Upper lobe of left lung (tissue), 6 donors: ENCODE measurements around the gene SNED1. TPM values are rescaled to one million over a fixed set of nuclear protein-coding genes. Genes with fewer than 3 reads are reported as not detected.

Experiments
- ATAC-seq, 2 donors: fragments of 200-7000 bp; cut with Tn5 transposase; one replicate each; pipeline ENCODE4 v1.9.1; 2022; ENCODE audit warnings: mild to moderate bottlenecking in 2 of 2, moderate library complexity in 2 of 2; ENCODE audit not compliant: low FRiP score in 2 of 2
- DNase-seq, 2 donors: peaks; one replicate each; pipeline ENCODE4 v3.0.0-alpha.2; 2019 to 2020
- H3K27ac ChIP-seq, 4 donors: fragments of 200-600 bp; sonication (generic); one replicate each; pipeline ENCODE4 v1.5.1; 2016 to 2019
- H3K27me3 ChIP-seq, 4 donors: fragments of 200-600 bp; sonication (generic); one replicate each; pipeline ENCODE4 v1.5.1; 2017 to 2019
- H3K36me3 ChIP-seq, 4 donors: fragments of 200-600 bp; sonication (generic); one replicate each; pipeline ENCODE4 v1.5.1; 2016 to 2019
- H3K4me1 ChIP-seq, 4 donors: fragments of 200-600 bp; sonication (generic); one replicate each; pipeline ENCODE4 v1.5.1; 2018 to 2019
- H3K4me3 ChIP-seq, 4 donors: fragments of 200-600 bp; sonication (generic); one replicate each; pipeline ENCODE4 v1.5.1; 2017 to 2019; ENCODE audit warnings: mild to moderate bottlenecking in 2 of 4, moderate library complexity in 1 of 4
- H3K9me3 ChIP-seq, 4 donors: fragments of 200-600 bp; sonication (generic); one replicate each; pipeline ENCODE4 v1.5.1; 2018 to 2019
- CTCF ChIP-seq, 6 experiments: fragments of 450-650 bp in 4 of 6; fragments of 200-600 bp in 2 of 6; sonication (generic) in 2 of 6; IDR thresholded peaks; one replicate each; pipeline ENCODE4 v1.5.1; 2016 to 2019; ENCODE audit warnings: antibody characterized with exemption in 6 of 6
- EP300 ChIP-seq, 4 donors: sonication (generic); formaldehyde crosslinking; IDR thresholded peaks; one replicate each; pipeline ENCODE4 v1.5.1; 2017; ENCODE audit warnings: antibody characterized with exemption in 4 of 4, control low read depth in 2 of 4
- POLR2A ChIP-seq, 4 donors: fragments of 450-650 bp; IDR thresholded peaks; one replicate each; pipeline ENCODE4 v1.5.1; 2016 to 2017; ENCODE audit warnings: antibody characterized with exemption in 4 of 4, mild to moderate bottlenecking in 2 of 4
- POLR2AphosphoS5 ChIP-seq, 2 donors: sonication (generic); formaldehyde crosslinking; IDR thresholded peaks; one replicate each; pipeline ENCODE4 v1.5.1; 2017; ENCODE audit warnings: antibody characterized with exemption in 2 of 2
- WGBS, 2 donors: methylation state at CpG; one replicate each; pipeline ENCODE4 v1.1.5; 2017 to 2018; 5-methylcytosine and 5-hydroxymethylcytosine counted together
- total RNA-seq, 6 donors: library from RNA; depleted of rRNA in 4 of 6; stranded (reverse); fragments of >200 nt in 4 of 6; gene quantifications; one replicate each; pipeline versions ENCODE4 v1.1.0 to v1.2.1, GENCODE V29; 2016 to 2021
- donor health status: DM: no; HTN: no; CAD: no; lungs with moderate emphysema.
- donor health status: DM: no; HTN: yes; CAD: no; lungs with severe emphysema.

Gene SNED1
- total RNA-seq, 6 donors from 2014 or later: 26.0 to 189 (median 38.9) TPM

- H3K36me3 ChIP-seq: no peaks in the 10 kb centered on the region
- H3K9me3 ChIP-seq: no peaks in the 10 kb centered on the region
- no peaks in the 10 kb centered on the region for H3K27me3 ChIP-seq
- no peak overlapping the region for H3K4me3 ChIP-seq
- ATAC-seq (no peak), DNase-seq (no peak)
- H3K4me1 ChIP-seq: peaks cover 14 to 51% (median 26%) of the 10 kb centered on the region in 4 donors
- H3K27ac ChIP-seq: no peak overlapping the region
- TF ChIP-seq POLR2A (IDR thresholded peaks at IDR 0.05) (no peak), EP300 (IDR thresholded peaks at IDR 0.05) (no peak), CTCF (IDR thresholded peaks at IDR 0.05) (no peak), POLR2AphosphoS5 (IDR thresholded peaks at IDR 0.05) (no peak)
- 59 to 77% methylated on average over 12 of the region's 12 CpGs for WGBS, 2 donors
These were observed 36.5 kb upstream of the SNED1 start for GRCh38 chr2:240961910-240962299.

GRCh38 chr2:240962300-240963064 is 35.9 kb upstream of the SNED1 start:
- Histone ChIP-seq H3K27ac (peak overlapping the region; percentile 41 to 81 (median 50)), H3K4me1 (peaks cover 14 to 51% (median 26%) of the 10 kb centered on the region in 4 donors), H3K27me3 (no peaks in the 10 kb centered on the region), H3K9me3 (no peaks in the 10 kb centered on the region), H3K4me3 (no peak overlapping the region), H3K36me3 (no peaks in the 10 kb centered on the region)
- DNase-seq (peak; percentile 21 to 78), ATAC-seq (peak in 1 of 2 donors; percentile 37)
- TF ChIP-seq EP300 (IDR thresholded peaks at IDR 0.05) (no peak), POLR2A (IDR thresholded peaks at IDR 0.05) (peak in 1 of 4 donors; percentile 20)
- 57 to 77% methylated on average over 19 to 24 of the region's 29 CpGs for WGBS, 2 donors

- H3K27me3 ChIP-seq: no peaks in the 10 kb centered on the region
- ATAC-seq: no peak
- H3K36me3 ChIP-seq: no peaks in the 10 kb centered on the region
- TF ChIP-seq CTCF (IDR thresholded peaks at IDR 0.05) (no peak), POLR2A (IDR thresholded peaks at IDR 0.05) (no peak)
- H3K27ac ChIP-seq: peak overlapping the region in 3 of 4 donors; percentile 41 to 81 (median 49)
- no peak overlapping the region for H3K4me3 ChIP-seq
- no peaks in the 10 kb centered on the region for H3K9me3 ChIP-seq
- WGBS, 2 donors: 94 to 96% methylated on average over 15 to 18 of the region's 33 CpGs
- H3K4me1 ChIP-seq: peaks cover 14 to 44% (median 23%) of the 10 kb centered on the region in 4 donors
- DNase-seq: peak in 1 of 2 donors; percentile 77
These were observed 35.2 kb upstream of the SNED1 start for GRCh38 chr2:240963065-240963867.

- H3K27ac ChIP-seq: no peak overlapping the region
- ATAC-seq (no peak), DNase-seq (peak in 1 of 2 donors; percentile 67)
- no peaks in the 10 kb centered on the region for H3K9me3 ChIP-seq
- peaks cover 14 to 43% (median 23%) of the 10 kb centered on the region in 4 donors for H3K4me1 ChIP-seq
- no peak for TF ChIP-seq POLR2A (IDR thresholded peaks at IDR 0.05)
- TF ChIP-seq POLR2AphosphoS5 (IDR thresholded peaks at IDR 0.05): no peak
- TF ChIP-seq CTCF (IDR thresholded peaks at IDR 0.05): no peak
- TF ChIP-seq EP300 (IDR thresholded peaks at IDR 0.05): no peak
- WGBS, 2 donors: 82 to 91% methylated on average over 12 to 16 of the region's 20 CpGs
- no peak overlapping the region for H3K4me3 ChIP-seq
- no peaks in the 10 kb centered on the region for H3K27me3 ChIP-seq
- H3K36me3 ChIP-seq: no peaks in the 10 kb centered on the region
These were observed 34.3 kb upstream of the SNED1 start for GRCh38 chr2:240963868-240964703.
